Stimulated activated CD4-positive, alpha-beta T cell treated with anti-CD3 and anti-CD28 coated beads, Interleukin-12 subunit alpha, Interleukin-12 subunit beta, amount 100 ng/mL, for 24 hours (primary cell): ENCODE measurements around the gene TUBA3D.
"Not testable (repeated sequence)": the region's sequence is repeated elsewhere in the genome, so short reads cannot be mapped to it uniquely, and the experiment has no call there.

Experiments used
- DNase-seq, 2 experiments: peaks; one replicate each; pipeline ENCODE4 v3.0.0-alpha.2; 2020; ENCODE audit warnings: low read depth in 2 of 2

The TUBA3D gene

GRCh38 chr2:131483981-131484820 is 8.3 kb downstream of the TUBA3D start:
- not testable (repeated sequence) for DNase-seq

GRCh38 chr2:131484906-131485460 is 9.1 kb downstream of the TUBA3D start:
- DNase-seq = not testable (repeated sequence)

GRCh38 chr2:131486201-131486902 is 10.4 kb downstream of the TUBA3D start:
- DNase-seq = not testable (repeated sequence)

- DNase-seq = no peak
Observed at GRCh38 chr2:131488306-131489205, 12.6 kb downstream of the TUBA3D start.

GRCh38 chr2:131490616-131491468 is 14.9 kb downstream of the TUBA3D start:
- DNase-seq = peak in 1 of 2 experiments; percentile 11

GRCh38 chr2:131491469-131491836 is 15.5 kb downstream of the TUBA3D start:
- DNase-seq = not testable (repeated sequence)

- DNase-seq = peak in 1 of 2 experiments; percentile 16
Observed at GRCh38 chr2:131492015-131492417, 16.1 kb downstream of the TUBA3D start, which contains the start of gene MZT2A. Gene MZT2A (minus strand): TSS chr2:131492397. CDS start chr2:131492376, 21 bp downstream.

- DNase-seq = peak; percentile 90 to 93
Observed at GRCh38 chr2:131492418-131493198, 16.7 kb downstream of the TUBA3D start.

GRCh38 chr2:131493199-131493968 is 17.5 kb downstream of the TUBA3D start:
- no peak for DNase-seq

GRCh38 chr2:131495506-131495905 is 19.6 kb downstream of the TUBA3D start:
- DNase-seq = not testable (repeated sequence)

- not testable (repeated sequence) for DNase-seq
Observed at GRCh38 chr2:131498321-131498973, 22.5 kb downstream of the TUBA3D start.

- DNase-seq = not testable (repeated sequence)
Observed at GRCh38 chr2:131503587-131503986, 27.7 kb downstream of the TUBA3D start.

- DNase-seq = not testable (repeated sequence)
Observed at GRCh38 chr2:131504082-131504750, 28.3 kb downstream of the TUBA3D start.

GRCh38 chr2:131509615-131510014 is 33.7 kb downstream of the TUBA3D start:
- no peak for DNase-seq

- DNase-seq = not testable (repeated sequence)
Observed at GRCh38 chr2:131511291-131511968, 35.5 kb downstream of the TUBA3D start.

- not testable (repeated sequence) for DNase-seq
Observed at GRCh38 chr2:131511969-131512870, 36.3 kb downstream of the TUBA3D start.
